Transverse colon (tissue), 4 donors: ENCODE measurements around the gene RHEB. TPM values are rescaled to one million over a fixed set of nuclear protein-coding genes. Genes with fewer than 3 reads are reported as not detected.

Experiments
- DNase-seq: peaks from one replicate; pipeline ENCODE4 v3.0.0-alpha.2; 2019
- H3K27ac ChIP-seq, 4 donors: fragments of 200-600 bp; sonication (generic); 2 replicates each; pipeline ENCODE4 v1.5.1; 2016 to 2018; ENCODE audit warnings: inconsistent platforms in 4 of 4
- H3K27me3 ChIP-seq: fragments of 200-600 bp; sonication (generic); 2 replicates; pipeline ENCODE4 v1.5.1; 2017; ENCODE audit warnings: inconsistent platforms
- H3K36me3 ChIP-seq, 4 donors: fragments of 200-600 bp; sonication (generic); 2 replicates each; pipeline ENCODE4 v1.5.1; 2017 to 2019; ENCODE audit warnings: inconsistent platforms in 4 of 4
- H3K4me1 ChIP-seq, 4 donors: fragments of 200-600 bp; sonication (generic); 2 replicates each; pipeline ENCODE4 v1.5.1; 2017 to 2020; ENCODE audit warnings: inconsistent platforms in 4 of 4
- H3K4me3 ChIP-seq, 4 donors: fragments of 200-600 bp; sonication (generic); 1 replicate in 1 of 4; 2 replicates in 3 of 4; pipeline versions ENCODE4 v1.5.1 to v1.6.1; 2017 to 2019; ENCODE audit warnings: inconsistent platforms in 4 of 4
- H3K9me3 ChIP-seq, 2 donors: fragments of 200-600 bp; sonication (generic); 2 replicates each; pipeline ENCODE4 v1.5.1; 2017 to 2019; ENCODE audit warnings: inconsistent platforms in 2 of 2
- CTCF ChIP-seq, 5 experiments: fragments of 200-600 bp in 3 of 5; fragments of 450-650 bp in 2 of 5; sonication (generic) in 3 of 5; IDR thresholded peaks; 1 replicate in 2 of 5; 2 replicates in 3 of 5; pipeline ENCODE4 v1.5.1; 2016 to 2017; ENCODE audit warnings: antibody characterized with exemption in 5 of 5, inconsistent platforms in 3 of 5, mild to moderate bottlenecking in 2 of 5, moderate library complexity in 1 of 5
- EP300 ChIP-seq: sonication (generic); formaldehyde crosslinking; IDR thresholded peaks from one replicate; pipeline ENCODE4 v1.6.1; 2017; ENCODE audit warnings: antibody characterized with exemption, low read depth
- POLR2A ChIP-seq: fragments of 450-650 bp; IDR thresholded peaks from one replicate; pipeline ENCODE4 v1.6.1; 2016; ENCODE audit warnings: antibody characterized with exemption, mild to moderate bottlenecking, moderate library complexity
- POLR2AphosphoS5 ChIP-seq, 3 donors: sonication (generic); formaldehyde crosslinking; IDR thresholded peaks; one replicate each; pipeline ENCODE4 v1.6.1; 2016; ENCODE audit warnings: antibody characterized with exemption in 3 of 3
- WGBS, 2 donors: methylation state at CpG; one replicate each; pipeline ENCODE4 v1.1.5; 2018; ENCODE audit warnings: low coverage in 1 of 2; 5-methylcytosine and 5-hydroxymethylcytosine counted together
- in situ Hi-C, 4 donors: fragments of 200-750 bp; cut with MboI; loops; one replicate each; pipeline versions ENCODE4 v1.15.0 to v1.15.1; 2017; ENCODE audit warnings: low sequenced_read_pairs in 3 of 4, low pct_ligation_motif_present in 1 of 4, low pct_unique_long_range_greater_than_20kb in 1 of 4
- intact Hi-C: fragments of 100-400 bp; cut with DNase I; formaldehyde crosslinking; loops from one replicate; pipeline ENCODE4 v1.15.1; 2023; ENCODE audit warnings: low total_unique reads
- total RNA-seq, 4 donors: library from RNA; depleted of rRNA; stranded (reverse); fragments of >200 nt; gene quantifications; one replicate each; pipeline ENCODE4 v1.1.0, GENCODE V29; 2016

Gene RHEB
- total RNA-seq, 4 donors from 2014 or later, result 12.7 to 70.5 (median 42.8) TPM

GRCh38 chr7:151439855-151440798 is 79.6 kb downstream of the RHEB start, which contains the start of gene CRYGN:
Gene CRYGN, minus strand, starts transcription at chr7:151440141. Its CDS starts 224 bp downstream, at chr7:151439917.
- in situ Hi-C loops, result loop anchor here in 1 of 4 donors (10.0 kb wide), 1 partner anchor 75 kb away; no protein-coding TSS in a partner anchor

GRCh38 chr7:151438864-151439601 is 80.7 kb downstream of the RHEB start:
- H3K9me3 ChIP-seq, result no peaks in the 10 kb centered on the region
- H3K27ac ChIP-seq, result no peak overlapping the region
- H3K36me3 ChIP-seq, result no peaks in the 10 kb centered on the region
- intact Hi-C loops, result no loop called here
- in situ Hi-C loops, result no loop called here
- peaks cover 36% of the 10 kb centered on the region for H3K27me3 ChIP-seq
- WGBS, 2 donors, result 89 to 100% methylated on average over 3 to 15 of the region's 17 CpGs
- no peak overlapping the region for H3K4me3 ChIP-seq
- no peak for DNase-seq
- peaks cover 8 to 20% (median 14%) of the 10 kb centered on the region in 4 donors for H3K4me1 ChIP-seq
- no peak for TF ChIP-seq CTCF (IDR thresholded peaks at IDR 0.05)
- no peak for TF ChIP-seq EP300
- no peak for TF ChIP-seq POLR2A
- TF ChIP-seq POLR2AphosphoS5 (IDR thresholded peaks at IDR 0.05), result no peak

More at GRCh38 chr7:151439855-151440798, 79.6 kb downstream of the RHEB start, which contains the start of gene CRYGN:
- Histone ChIP-seq H3K4me3 (peak within 1 kb of the TSS in 2 of 4 donors; percentile 20 to 32), H3K27me3 (peaks cover 36% of the 10 kb centered on the region), H3K9me3 (no peaks in the 10 kb centered on the region), H3K27ac (peak within 1 kb of the TSS; percentile 3 to 45 (median 16)), H3K36me3 (no peaks in the 10 kb centered on the region), H3K4me1 (peaks cover 8 to 20% (median 14%) of the 10 kb centered on the region in 4 donors)
- DNase-seq, result no peak
- WGBS, 2 donors, result 18% methylated on average over 46 of the region's 51 CpGs; no CpG with 5 or more reads in 1 of the 2 donors
- TF ChIP-seq EP300 (no peak), POLR2AphosphoS5 (IDR thresholded peaks at IDR 0.05) (no peak), POLR2A (no peak), CTCF (IDR thresholded peaks at IDR 0.05) (no peak)
- intact Hi-C loops, result no loop called here

GRCh38 chr7:151437866-151438516 is 81.7 kb downstream of the RHEB start:
- no peak overlapping the region for H3K4me3 ChIP-seq
- no peak overlapping the region for H3K27ac ChIP-seq
- no peak for DNase-seq

More at GRCh38 chr7:151437866-151438516, 81.7 kb downstream of the RHEB start:
- H3K4me1 ChIP-seq, result peaks cover 8 to 20% (median 14%) of the 10 kb centered on the region in 4 donors
- no peaks in the 10 kb centered on the region for H3K36me3 ChIP-seq
- TF ChIP-seq POLR2A, result no peak
- TF ChIP-seq EP300, result no peak
- no peak for TF ChIP-seq CTCF (IDR thresholded peaks at IDR 0.05)
- TF ChIP-seq POLR2AphosphoS5 (IDR thresholded peaks at IDR 0.05), result no peak
- 91% methylated on average over 23 of the region's 23 CpGs; no CpG with 5 or more reads in 1 of the 2 donors for WGBS, 2 donors
- H3K9me3 ChIP-seq, result no peaks in the 10 kb centered on the region
- intact Hi-C loops (no loop called here), in situ Hi-C loops (no loop called here)
- peaks cover 31% of the 10 kb centered on the region for H3K27me3 ChIP-seq
